Skin epidermis (tissue), 12 donors: Measurements from ENCODE around the gene SPATS2L.

Experiments
- H3K27ac ChIP-seq, 21 experiments: fragments of 200-600 bp; sonication (generic) in 11 of 21; one replicate each; pipeline ENCODE4 v1.5.0; 2020; ENCODE audit warnings: mild to moderate bottlenecking in 3 of 21, inconsistent platforms in 2 of 21, moderate library complexity in 2 of 21
- H3K4me3 ChIP-seq, 7 experiments: fragments of 200-600 bp; sonication (generic) in 2 of 7; one replicate each; pipeline ENCODE4 v1.5.0; 2020; ENCODE audit warnings: inconsistent platforms in 2 of 7, mild to moderate bottlenecking in 2 of 7, moderate library complexity in 1 of 7

The SPATS2L gene

GRCh38 chr2:200394045-200394444 lies 87.6 kb downstream of the SPATS2L start:
- Histone ChIP-seq H3K27ac (no peak overlapping the region), H3K4me3 (no peak overlapping the region)

- H3K27ac ChIP-seq = no peak overlapping the region
Measured at GRCh38 chr2:200396781-200397242, 90.3 kb downstream of the SPATS2L start.

GRCh38 chr2:200397785-200398184 lies 91.3 kb downstream of the SPATS2L start:
- no peak overlapping the region for H3K4me3 ChIP-seq
- no peak overlapping the region for H3K27ac ChIP-seq

More at GRCh38 chr2:200396781-200397242, 90.3 kb downstream of the SPATS2L start:
- H3K4me3 ChIP-seq = no peak overlapping the region

- no peak overlapping the region for H3K27ac ChIP-seq
- H3K4me3 ChIP-seq = no peak overlapping the region
Measured at GRCh38 chr2:200399046-200399445, 92.6 kb downstream of the SPATS2L start.

- H3K4me3 ChIP-seq = no peak overlapping the region
- H3K27ac ChIP-seq = no peak overlapping the region
Measured at GRCh38 chr2:200399636-200400035, 93.1 kb downstream of the SPATS2L start.

GRCh38 chr2:200403814-200404213 lies 97.3 kb downstream of the SPATS2L start:
- Histone ChIP-seq H3K4me3 (no peak overlapping the region), H3K27ac (no peak overlapping the region)

GRCh38 chr2:200404615-200405014 lies 98.1 kb downstream of the SPATS2L start:
- Histone ChIP-seq H3K27ac (peak overlapping the region in 2 of 21 experiments; percentile 28 to 60), H3K4me3 (no peak overlapping the region)

GRCh38 chr2:200405599-200406298 lies 99.3 kb downstream of the SPATS2L start:
- H3K4me3 ChIP-seq = no peak overlapping the region

GRCh38 chr2:200406379-200406778 lies 99.9 kb downstream of the SPATS2L start:
- Histone ChIP-seq H3K4me3 (no peak overlapping the region), H3K27ac (peak overlapping the region in 12 of 21 experiments; percentile 4 to 78 (median 42))

More at GRCh38 chr2:200405599-200406298, 99.3 kb downstream of the SPATS2L start:
- H3K27ac ChIP-seq = peak overlapping the region in 16 of 21 experiments; percentile 4 to 60 (median 35)

- H3K27ac ChIP-seq = peak overlapping the region in 3 of 21 experiments; percentile 6 to 40 (median 39)
- H3K4me3 ChIP-seq = no peak overlapping the region
Measured at GRCh38 chr2:200408428-200409316, 102.2 kb downstream of the SPATS2L start.

GRCh38 chr2:200411831-200412230 lies 105.3 kb downstream of the SPATS2L start:
- H3K27ac ChIP-seq = no peak overlapping the region

GRCh38 chr2:200414367-200414766 lies 107.9 kb downstream of the SPATS2L start:
- no peak overlapping the region for H3K27ac ChIP-seq

More at GRCh38 chr2:200411831-200412230, 105.3 kb downstream of the SPATS2L start:
- H3K4me3 ChIP-seq = no peak overlapping the region

GRCh38 chr2:200415455-200415854 lies 109.0 kb downstream of the SPATS2L start:
- H3K4me3 ChIP-seq = no peak overlapping the region
- no peak overlapping the region for H3K27ac ChIP-seq

More at GRCh38 chr2:200414367-200414766, 107.9 kb downstream of the SPATS2L start:
- H3K4me3 ChIP-seq = no peak overlapping the region

GRCh38 chr2:200416878-200417277 lies 110.4 kb downstream of the SPATS2L start:
- no peak overlapping the region for H3K27ac ChIP-seq
- no peak overlapping the region for H3K4me3 ChIP-seq

- Histone ChIP-seq H3K27ac (no peak overlapping the region), H3K4me3 (no peak overlapping the region)
Measured at GRCh38 chr2:200417366-200417765, 110.9 kb downstream of the SPATS2L start.

GRCh38 chr2:200418399-200418798 lies 111.9 kb downstream of the SPATS2L start:
- Histone ChIP-seq H3K4me3 (no peak overlapping the region), H3K27ac (no peak overlapping the region)

GRCh38 chr2:200419325-200419724 lies 112.8 kb downstream of the SPATS2L start:
- no peak overlapping the region for H3K27ac ChIP-seq
- no peak overlapping the region for H3K4me3 ChIP-seq

- no peak overlapping the region for H3K27ac ChIP-seq
- H3K4me3 ChIP-seq = no peak overlapping the region
Measured at GRCh38 chr2:200421270-200421669, 114.8 kb downstream of the SPATS2L start.

GRCh38 chr2:200422071-200422470 lies 115.6 kb downstream of the SPATS2L start:
- no peak overlapping the region for H3K4me3 ChIP-seq
- H3K27ac ChIP-seq = no peak overlapping the region

GRCh38 chr2:200422532-200423261 lies 116.2 kb downstream of the SPATS2L start:
- Histone ChIP-seq H3K27ac (no peak overlapping the region), H3K4me3 (no peak overlapping the region)
